Heart right ventricle (tissue), 16 donors: Measurements from ENCODE around the gene MPP1. TPM values are rescaled to one million over a fixed set of nuclear protein-coding genes. Genes with fewer than 3 reads are reported as not detected.

Source experiments
- ATAC-seq, 8 donors: fragments of 200-7000 bp; cut with Tn5 transposase; one replicate each; pipeline ENCODE4 v1.9.1; 2020; ENCODE audit warnings: mild to moderate bottlenecking in 8 of 8, moderate library complexity in 8 of 8, moderate number of reproducible peaks in 1 of 8
- DNase-seq, 2 donors: peaks; one replicate each; pipeline ENCODE4 v3.0.0-alpha.2; 2020
- H3K27ac ChIP-seq, 10 donors: fragments of 200-600 bp; sonication (generic) in 2 of 10; one replicate each; pipeline versions ENCODE4 v1.5.0 to v1.8.0; 2020 to 2022; ENCODE audit warnings: mild to moderate bottlenecking in 3 of 10
- H3K27me3 ChIP-seq, 7 donors: fragments of 200-600 bp; one replicate each; pipeline ENCODE4 v1.8.0; 2021 to 2022; ENCODE audit warnings: mild to moderate bottlenecking in 2 of 7
- H3K36me3 ChIP-seq, 9 donors: fragments of 200-600 bp; sonication (generic) in 1 of 9; one replicate each; pipeline versions ENCODE4 v1.5.0 to v1.8.0; 2020 to 2022; ENCODE audit warnings: mild to moderate bottlenecking in 2 of 9
- H3K4me1 ChIP-seq, 9 donors: fragments of 200-600 bp; sonication (generic) in 1 of 9; one replicate each; pipeline versions ENCODE4 v1.5.0 to v1.8.0; 2020 to 2022; ENCODE audit warnings: mild to moderate bottlenecking in 4 of 9
- H3K4me3 ChIP-seq, 10 donors: fragments of 200-600 bp; sonication (generic) in 2 of 10; one replicate each; pipeline versions ENCODE4 v1.5.0 to v1.8.0; 2020 to 2022; ENCODE audit warnings: mild to moderate bottlenecking in 7 of 10, moderate library complexity in 2 of 10
- H3K9me3 ChIP-seq, 11 donors: fragments of 200-600 bp in 10 of 11; sonication (generic) in 2 of 11; one replicate each; pipeline versions ENCODE4 v1.5.0 to v1.8.0; 2013 to 2022; ENCODE audit warnings: mild to moderate bottlenecking in 2 of 11, control low read depth in 1 of 11, moderate library complexity in 1 of 11
- CTCF ChIP-seq, 9 donors: fragments of 200-600 bp; sonication (generic) in 2 of 9; IDR thresholded peaks; one replicate each; pipeline versions ENCODE4 v1.5.0 to v1.8.0; 2021 to 2022; ENCODE audit warnings: antibody characterized with exemption in 9 of 9, mild to moderate bottlenecking in 5 of 9, moderate library complexity in 1 of 9
- WGBS, 2 donors: extraction: QIAGEN DNeasy Blood & Tissue Kit; methylation state at CpG; one replicate each; pipeline ENCODE4 v1.1.7; 2013; ENCODE audit warnings: inconsistent platforms in 1 of 2; 5-methylcytosine and 5-hydroxymethylcytosine counted together
- intact Hi-C, 10 donors: fragments of 100-400 bp; cut with DNase I; formaldehyde crosslinking; loops; one replicate each; pipeline versions ENCODE4 v1.11.1 to v1.14.2; 2022
- polyA plus RNA-seq, 2 donors: library from polyadenylated mRNA; stranded (reverse); fragments of 200-250 nt; gene quantifications; one replicate each; pipeline ENCODE4 v1.2.3, GENCODE V29; 2013
- total RNA-seq, 10 donors: library from RNA; stranded (reverse); fragmentation: NEBNext Ultra II Directional in 3 of 10; extraction: Animal tissue kit (Norgen Biotek cat#: 25700) in 3 of 10; gene quantifications; one replicate each; pipeline versions ENCODE4 v1.2.1 to v1.2.4, GENCODE V29; 2021 to 2023
- donor health status: Arrhythmogenic right ventricular cardiomyopathy.
- donor health status: ischemic (EF 13 %, LVEDD 7.1; RV severe dilation, severe dysfunction).
- donor health status: healthy with polysubstance abuse.
- donor health status: DM: no; HTN: yes; CAD: no.
- donor health status: DM: no; HTN: no; CAD: no.
- donor health status: ischemic (EF 25% LVEDD 6.9; RV normal size, moderate dysfunction).
- donor health status: ischemic (EF 25% LVEDD 5.7; RV mildly dilated, moderate dysfunction).
- donor health status: healthy.
- donor health status: DM: yes; HTN: yes; CAD: no.
- donor health status: Ischemic cardiomyopathy.
- donor health status: ischemic (EF 35%, LVEDD 5.7; RV mildly dilated, moderate dysfunction).
- donor health status: nonischemic (EF 11% LVEDD 7.7; RV severe dilation, severe dysfunction).
- donor health status: DM: yes; HTN: yes; CAD: no.
- donor health status: PGD.
- donor health status: ischemic (EF 29% LVEDD 5.4; RV normal size, mild dysfunction).
- donor health status: nonischemic (EF 23%, LVEDD 6.1; RV moderate dilation, normal function).

The MPP1 gene
- total and polyA plus RNA-seq, 12 donors = 18.4 to 50.6 (median 39.6) TPM

DNA sequence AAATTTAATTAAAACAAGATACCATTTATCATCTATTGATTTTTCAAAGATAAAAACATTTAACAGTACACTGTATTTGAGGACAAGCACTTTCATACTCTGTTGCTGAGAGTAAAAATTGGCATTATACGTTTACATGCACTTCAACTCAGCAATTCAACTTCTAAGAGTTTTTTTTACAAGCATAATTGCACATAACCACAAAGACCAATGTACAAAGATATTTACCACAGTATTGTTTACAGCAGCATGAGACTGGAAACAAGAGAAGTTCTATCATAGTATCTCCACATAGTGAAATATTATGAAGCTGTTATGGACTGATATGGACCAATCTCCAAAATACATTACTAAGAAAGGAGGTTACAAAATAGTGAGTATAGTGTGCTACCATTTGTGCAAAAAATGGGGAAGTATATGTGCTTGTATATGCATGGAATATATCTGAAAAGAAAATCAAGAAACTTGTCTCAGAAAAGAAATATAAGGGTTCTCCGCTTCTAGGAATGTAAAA, 65.3 kb downstream of the MPP1 start:
- ATAC-seq (no peak), DNase-seq (no peak)
- H3K27me3 ChIP-seq = no peaks in the 10 kb centered on the region
- H3K4me1 ChIP-seq = peaks cover 11 to 57% (median 39%) of the 10 kb centered on the region in 9 donors
- no peak for TF ChIP-seq CTCF (IDR thresholded peaks at IDR 0.05)
- WGBS, 2 donors = 68 to 75% methylated on average over 2 of the region's 2 CpGs
- peaks cover 0 to 2% (median 1%) of the 10 kb centered on the region in 11 donors for H3K9me3 ChIP-seq
- H3K4me3 ChIP-seq = no peak overlapping the region
- intact Hi-C loops = loop anchor here in 2 of 10 donors (10.0 kb wide), 1 partner anchor 45 kb away; no protein-coding TSS in a partner anchor
- H3K27ac ChIP-seq = peak overlapping the region in 2 of 10 donors; percentile 17 to 90
- no peaks in the 10 kb centered on the region for H3K36me3 ChIP-seq

GRCh38 chrX:154738011-154738738, 67.1 kb downstream of the MPP1 start:
- H3K4me3 ChIP-seq = no peak overlapping the region
- ATAC-seq = peak; percentile 56 to 90 (median 74)
- no peaks in the 10 kb centered on the region for H3K27me3 ChIP-seq
- peak; percentile 43 to 59 for DNase-seq
- WGBS, 2 donors = 9 to 12% methylated on average over 8 of the region's 8 CpGs
- H3K9me3 ChIP-seq = no peaks in the 10 kb centered on the region
- no peak for TF ChIP-seq CTCF (IDR thresholded peaks at IDR 0.05)
- intact Hi-C loops = no loop called here
- H3K4me1 ChIP-seq = peaks cover 18 to 75% (median 57%) of the 10 kb centered on the region in 9 donors
- H3K27ac ChIP-seq = peak overlapping the region; percentile 64 to 90 (median 81)
- H3K36me3 ChIP-seq = no peaks in the 10 kb centered on the region

DNA sequence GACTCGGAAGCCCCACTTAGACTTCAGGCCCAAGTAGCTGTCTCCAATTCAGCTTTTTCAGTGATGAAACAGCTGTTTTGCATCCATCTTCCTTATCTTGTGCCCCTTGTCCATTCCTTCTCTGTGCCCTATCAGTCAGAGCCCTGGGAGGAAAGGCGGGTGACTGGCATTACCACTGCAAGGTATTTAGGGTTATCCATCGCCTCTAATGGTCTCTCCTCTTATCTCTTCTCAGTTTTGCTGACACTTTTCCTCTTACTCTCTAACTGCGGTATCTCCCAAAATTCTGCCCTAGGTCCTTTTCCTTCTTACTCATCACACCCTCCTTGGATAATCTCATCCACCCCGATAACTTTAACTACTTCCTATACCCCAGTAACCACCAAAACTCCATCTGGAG, 68.1 kb downstream of the MPP1 start:
- Histone ChIP-seq H3K27me3 (no peaks in the 10 kb centered on the region), H3K4me3 (no peak overlapping the region), H3K27ac (peak overlapping the region; percentile 64 to 90 (median 81)), H3K9me3 (no peaks in the 10 kb centered on the region), H3K4me1 (peaks cover 20 to 85% (median 67%) of the 10 kb centered on the region in 9 donors), H3K36me3 (no peaks in the 10 kb centered on the region)
- ATAC-seq = no peak
- intact Hi-C loops = no loop called here
- 67 to 71% methylated on average over 5 of the region's 5 CpGs for WGBS, 2 donors
- TF ChIP-seq CTCF (IDR thresholded peaks at IDR 0.05) = no peak
- no peak for DNase-seq

GRCh38 chrX:154735695-154736393, 69.4 kb downstream of the MPP1 start:
- peaks cover 24 to 88% (median 80%) of the 10 kb centered on the region in 9 donors for H3K4me1 ChIP-seq

More at GRCh38 chrX:154735695-154736393, 69.4 kb downstream of the MPP1 start:
- Histone ChIP-seq H3K27ac (peak overlapping the region; percentile 64 to 90 (median 81)), H3K27me3 (no peaks in the 10 kb centered on the region), H3K36me3 (no peaks in the 10 kb centered on the region), H3K9me3 (no peaks in the 10 kb centered on the region), H3K4me3 (peak overlapping the region in 1 of 10 donors; percentile 15)
- no peak for TF ChIP-seq CTCF (IDR thresholded peaks at IDR 0.05)
- peak; percentile 57 to 69 for DNase-seq
- peak; percentile 35 to 87 (median 80) for ATAC-seq
- intact Hi-C loops = no loop called here
- WGBS, 2 donors = 42 to 46% methylated on average over 7 of the region's 7 CpGs
